Neuronal stem cell (in vitro differentiated cells): ENCODE data around the gene SERPINA3.

Experiments
- DNase-seq: peaks from one replicate; pipeline ENCODE4 v3.0.0-alpha.2; 2013; ENCODE audit warnings: low spot score
- H2AFZ ChIP-seq: one replicate; pipeline ENCODE4 v1.6.1; 2013; ENCODE audit warnings: mild to moderate bottlenecking, low read length, inconsistent platforms
- H2AK5ac ChIP-seq: 2 replicates; pipeline ENCODE4 v1.6.1; 2013; ENCODE audit warnings: low read depth, mild to moderate bottlenecking, inconsistent platforms, low read length, moderate library complexity, mixed read lengths
- H2BK120ac ChIP-seq: 2 replicates; pipeline ENCODE4 v1.6.1; 2013; ENCODE audit warnings: low read depth, mild to moderate bottlenecking, inconsistent platforms, low read length, moderate library complexity, mixed read lengths
- H2BK12ac ChIP-seq: one replicate; pipeline ENCODE4 v1.6.1; 2013; ENCODE audit warnings: low read length, inconsistent platforms
- H2BK15ac ChIP-seq: 2 replicates; pipeline ENCODE4 v1.6.1; 2013; ENCODE audit warnings: mild to moderate bottlenecking, low read length, inconsistent platforms, mixed read lengths
- H2BK5ac ChIP-seq: one replicate; pipeline ENCODE4 v1.6.1; 2013; ENCODE audit warnings: inconsistent platforms, mild to moderate bottlenecking, low read length, moderate library complexity
- H3K14ac ChIP-seq: one replicate; pipeline ENCODE4 v1.6.1; 2013; ENCODE audit warnings: low read length, inconsistent platforms
- H3K18ac ChIP-seq: 2 replicates; pipeline ENCODE4 v1.6.1; 2013; ENCODE audit warnings: low read length, inconsistent platforms
- H3K23ac ChIP-seq: 2 replicates; pipeline ENCODE4 v1.6.1; 2013; ENCODE audit warnings: low read depth, mild to moderate bottlenecking, mixed read lengths, low read length, inconsistent platforms; ENCODE audit not compliant: poor library complexity
- H3K27ac ChIP-seq: replicated peaks from 3 replicates; pipeline ENCODE4 v1.5.1; 2013; ENCODE audit warnings: low read length, inconsistent platforms
- H3K27me3 ChIP-seq, 3 experiments: 2 replicates each; pipeline ENCODE4 v1.6.1; 2013; ENCODE audit warnings: low read length in 3 of 3, mild to moderate bottlenecking in 2 of 3, inconsistent platforms in 1 of 3, low read depth in 1 of 3, mixed read lengths in 1 of 3, moderate library complexity in 1 of 3; ENCODE audit not compliant: control insufficient read depth in 3 of 3, insufficient read depth in 3 of 3
- H3K36me3 ChIP-seq, 2 donors: replicated peaks in 1 of 2; 2 replicates each; pipeline ENCODE4 v1.6.1; 2013; ENCODE audit warnings: low read length in 2 of 2; ENCODE audit not compliant: control insufficient read depth in 2 of 2, insufficient read depth in 2 of 2
- H3K4ac ChIP-seq: 2 replicates; pipeline ENCODE4 v1.6.1; 2013; ENCODE audit warnings: inconsistent platforms, mild to moderate bottlenecking, low read length, moderate library complexity
- H3K4me1 ChIP-seq, 2 donors: 1 replicate in 1 of 2; 2 replicates in 1 of 2; pipeline ENCODE4 v1.6.1; 2013; ENCODE audit warnings: low read length in 2 of 2, low read depth in 1 of 2; ENCODE audit not compliant: control insufficient read depth in 2 of 2, insufficient read depth in 1 of 2
- H3K4me2 ChIP-seq: one replicate; pipeline ENCODE4 v1.6.1; 2013; ENCODE audit warnings: mild to moderate bottlenecking, low read length, inconsistent platforms; ENCODE audit not compliant: insufficient read depth, poor library complexity, severe bottlenecking
- H3K4me3 ChIP-seq, 2 donors: 2 replicates each; pipeline ENCODE4 v1.5.1; 2013; ENCODE audit warnings: low read length in 2 of 2, mild to moderate bottlenecking in 2 of 2, inconsistent platforms in 1 of 2, moderate library complexity in 1 of 2
- H3K79me1 ChIP-seq: one replicate; pipeline ENCODE4 v1.6.1; 2013; ENCODE audit warnings: low read depth, mild to moderate bottlenecking, inconsistent platforms, low read length, moderate library complexity
- H3K9ac ChIP-seq: one replicate; pipeline ENCODE4 v1.6.1; 2013; ENCODE audit warnings: mild to moderate bottlenecking, low read depth, low read length, inconsistent platforms; ENCODE audit not compliant: poor library complexity
- H3K9me3 ChIP-seq, 2 donors: replicated peaks in 1 of 2; 2 replicates each; pipeline versions ENCODE3 to v1.6.1; 2013; ENCODE audit warnings: low read length in 2 of 2, mild to moderate bottlenecking in 2 of 2, inconsistent platforms in 1 of 2, low read depth in 1 of 2, mixed read lengths in 1 of 2, moderate library complexity in 1 of 2; ENCODE audit not compliant: control insufficient read depth in 2 of 2, insufficient read depth in 1 of 2
- H4K8ac ChIP-seq: one replicate; pipeline ENCODE4 v1.6.1; 2013; ENCODE audit warnings: low read depth, mild to moderate bottlenecking, inconsistent platforms, low read length, moderate library complexity
- H4K91ac ChIP-seq: one replicate; pipeline ENCODE4 v1.6.1; 2013; ENCODE audit warnings: low read length, low read depth, mild to moderate bottlenecking, inconsistent platforms; ENCODE audit not compliant: poor library complexity
- WGBS, 2 donors: extraction: QIAGEN DNeasy Blood & Tissue Kit; methylation state at CpG; one replicate each; pipeline ENCODE4 v1.1.7; 2013; ENCODE audit warnings: missing lambda C conversion rate in 2 of 2, mixed read lengths in 1 of 2; ENCODE audit not compliant: insufficient read length in 2 of 2, insufficient replicate concordance in 1 of 2; ENCODE audit errors: extremely low coverage in 2 of 2; 5-methylcytosine and 5-hydroxymethylcytosine counted together

SERPINA3 gene

GRCh38 chr14:94612580-94613554 lies 676 bp downstream of the SERPINA3 start:
- Histone ChIP-seq H3K4ac (no peak overlapping the region), H3K36me3 (no peaks in the 10 kb centered on the region), H2AK5ac (no peak overlapping the region), H2BK12ac (no peak overlapping the region), H3K14ac (no peak overlapping the region), H3K9me3 (peaks cover 2 to 3% of the 10 kb centered on the region in 2 donors), H2BK120ac (no peak overlapping the region), H3K4me2 (no peak overlapping the region), H2BK5ac (no peak overlapping the region), H3K4me3 (no peak overlapping the region), H2BK15ac (no peak overlapping the region), H2AFZ (no peak overlapping the region), H3K9ac (no peak overlapping the region), H4K8ac (no peak overlapping the region), H4K91ac (no peak overlapping the region), H3K27ac (no peak overlapping the region), H3K18ac (peak overlapping the region; percentile 81), H3K4me1 (peaks cover 0 to 9% of the 10 kb centered on the region in 2 donors), H3K23ac (no peak overlapping the region), H3K79me1 (no peaks in the 10 kb centered on the region), H3K27me3 (no peaks in the 10 kb centered on the region)
- no peak for DNase-seq
- 91% methylated on average over 1 of the region's 9 CpGs; no CpG with 5 or more reads in 1 of the 2 donors for WGBS, 2 donors

- no peak overlapping the region for H3K23ac ChIP-seq
These were observed 1.8 kb downstream of the SERPINA3 start for GRCh38 chr14:94613720-94614644.

GRCh38 chr14:94614802-94615201 lies 2.6 kb downstream of the SERPINA3 start:
- no peak overlapping the region for H2BK12ac ChIP-seq
- H3K4me3 ChIP-seq: no peak overlapping the region
- H3K27ac ChIP-seq: no peak overlapping the region
- WGBS, 2 donors: no CpG with 5 or more reads among the region's 7 CpGs
- peaks cover 9 to 11% of the 10 kb centered on the region in 2 donors for H3K9me3 ChIP-seq
- H3K4me2 ChIP-seq: no peak overlapping the region
- H3K23ac ChIP-seq: no peak overlapping the region
- no peaks in the 10 kb centered on the region for H3K27me3 ChIP-seq
- H3K79me1 ChIP-seq: no peaks in the 10 kb centered on the region
- H3K9ac ChIP-seq: no peak overlapping the region
- no peak overlapping the region for H4K91ac ChIP-seq
- H2BK120ac ChIP-seq: no peak overlapping the region
- H4K8ac ChIP-seq: no peak overlapping the region
- H2BK15ac ChIP-seq: no peak overlapping the region
- no peak overlapping the region for H3K14ac ChIP-seq
- no peak overlapping the region for H2BK5ac ChIP-seq
- no peaks in the 10 kb centered on the region for H3K36me3 ChIP-seq
- no peak overlapping the region for H3K18ac ChIP-seq
- H2AK5ac ChIP-seq: no peak overlapping the region
- peaks cover 0 to 9% of the 10 kb centered on the region in 2 donors for H3K4me1 ChIP-seq
- no peak overlapping the region for H3K4ac ChIP-seq
- H2AFZ ChIP-seq: no peak overlapping the region
- no peak for DNase-seq

More at GRCh38 chr14:94613720-94614644, 1.8 kb downstream of the SERPINA3 start:
- Histone ChIP-seq H4K8ac (no peak overlapping the region), H2BK120ac (no peak overlapping the region), H3K27ac (no peak overlapping the region), H3K36me3 (no peaks in the 10 kb centered on the region), H3K4me1 (peaks cover 0 to 9% of the 10 kb centered on the region in 2 donors), H3K4me3 (no peak overlapping the region), H3K79me1 (no peaks in the 10 kb centered on the region), H3K14ac (no peak overlapping the region), H3K9me3 (peaks cover 7 to 11% of the 10 kb centered on the region in 2 donors), H2AK5ac (no peak overlapping the region), H3K4ac (no peak overlapping the region), H2BK15ac (no peak overlapping the region), H2AFZ (no peak overlapping the region), H3K27me3 (no peaks in the 10 kb centered on the region), H3K4me2 (no peak overlapping the region), H2BK5ac (no peak overlapping the region), H3K9ac (no peak overlapping the region), H3K18ac (no peak overlapping the region), H2BK12ac (no peak overlapping the region), H4K91ac (no peak overlapping the region)
- no CpG with 5 or more reads among the region's 20 CpGs for WGBS, 2 donors
- DNase-seq: no peak
